GM23338 (cell line): ENCODE data around the gene MAP2K2. TPM values are rescaled to one million over a fixed set of nuclear protein-coding genes. Genes with fewer than 3 reads are reported as not detected.
A peak's percentile ranks its signal among the peaks of the same experiment; 100 is the strongest.

Experiments
- ATAC-seq: fragments of 200-7000 bp; cut with Tn5 transposase; 3 replicates; pipeline ENCODE4 v1.9.1; 2020
- DNase-seq: peaks from one replicate; pipeline ENCODE4 v3.0.0-alpha.2; 2015; ENCODE audit warnings: low spot score
- H2AFZ ChIP-seq: fragments of 200-600 bp; sonication (generic); 2 replicates; pipeline ENCODE4 v1.8.0; 2016; ENCODE audit warnings: antibody characterized with exemption, mild to moderate bottlenecking, moderate library complexity
- H3F3A ChIP-seq: fragments of 200-600 bp; sonication (generic); replicated peaks from 2 replicates; pipeline ENCODE4 v1.8.0; 2017; ENCODE audit warnings: antibody characterized with exemption, mixed run types, low read depth
- H3K27ac ChIP-seq: fragments of 200-600 bp; sonication (generic); 2 replicates; pipeline ENCODE4 v1.6.1; 2016; ENCODE audit warnings: low read depth
- H3K27me3 ChIP-seq: fragments of 200-600 bp; sonication (generic); 2 replicates; pipeline ENCODE4 v1.8.0; 2016; ENCODE audit warnings: mild to moderate bottlenecking, mixed run types, moderate library complexity; ENCODE audit not compliant: insufficient read depth
- H3K36me3 ChIP-seq: fragments of 200-600 bp; sonication (generic); 2 replicates; pipeline ENCODE4 v1.8.0; 2016; ENCODE audit warnings: mild to moderate bottlenecking; ENCODE audit not compliant: insufficient read depth
- H3K4me1 ChIP-seq: fragments of 200-600 bp; sonication (generic); 2 replicates; pipeline ENCODE4 v1.8.0; 2016; ENCODE audit warnings: mild to moderate bottlenecking, moderate library complexity; ENCODE audit not compliant: insufficient read depth
- H3K4me2 ChIP-seq: fragments of 200-600 bp; sonication (generic); 2 replicates; pipeline ENCODE4 v1.7.1; 2017; ENCODE audit warnings: mixed run types
- H3K4me3 ChIP-seq: fragments of 200-600 bp; sonication (generic); 2 replicates; pipeline ENCODE4 v1.6.1; 2016; ENCODE audit warnings: mixed run types
- H3K79me2 ChIP-seq: fragments of 200-600 bp; sonication (generic); replicated peaks from 2 replicates; pipeline ENCODE4 v1.8.0; 2017; ENCODE audit warnings: mild to moderate bottlenecking; ENCODE audit not compliant: insufficient read depth
- H3K9me2 ChIP-seq: fragments of 200-600 bp; sonication (generic); 2 replicates; pipeline ENCODE4 v1.8.0; 2017; ENCODE audit not compliant: insufficient read depth
- H4K20me1 ChIP-seq: fragments of 200-600 bp; sonication (generic); replicated peaks from 2 replicates; pipeline ENCODE4 v1.8.0; 2017; ENCODE audit warnings: mild to moderate bottlenecking; ENCODE audit not compliant: insufficient read depth
- H3K27ac Mint-ChIP-seq: 2 replicates; pipeline ENCODE4 v1.8.0; 2020; ENCODE audit warnings: inconsistent platforms, mild to moderate bottlenecking, moderate library complexity, mixed read lengths
- H3K27me3 Mint-ChIP-seq: 3 replicates; pipeline ENCODE4 v1.8.0; 2022; ENCODE audit warnings: low read depth, mild to moderate bottlenecking, moderate library complexity, mixed read lengths, inconsistent platforms; ENCODE audit not compliant: insufficient read depth, poor library complexity
- H3K36me3 Mint-ChIP-seq: 3 replicates; pipeline ENCODE4 v1.8.0; 2021; ENCODE audit warnings: low read depth, mild to moderate bottlenecking, inconsistent platforms, moderate library complexity, mixed read lengths
- H3K4me1 Mint-ChIP-seq: 3 replicates; pipeline ENCODE4 v1.8.0; 2020; ENCODE audit warnings: mild to moderate bottlenecking, inconsistent platforms, mixed read lengths
- H3K4me3 Mint-ChIP-seq: 3 replicates; pipeline ENCODE4 v1.8.0; 2021; ENCODE audit warnings: moderate library complexity, mild to moderate bottlenecking, inconsistent platforms, mixed read lengths
- H3K9me3 Mint-ChIP-seq: 3 replicates; pipeline ENCODE4 v1.8.0; 2020; ENCODE audit warnings: moderate library complexity, mild to moderate bottlenecking, inconsistent platforms, mixed read lengths
- CREB1 ChIP-seq: fragments of 250-450 bp; sonication (Bioruptor Pico); IDR thresholded peaks from 2 replicates; pipeline ENCODE4 v1.5.0; 2020; ENCODE audit warnings: low read depth, mild to moderate bottlenecking, moderate library complexity
- CTCF ChIP-seq, 2 experiments: fragments of 200-600 bp in 1 of 2; sonication (generic) in 1 of 2; conservative IDR thresholded peaks; 2 replicates each; pipeline versions ENCODE4 v1.5.1 to v1.6.1; 2016 to 2017; ENCODE audit warnings: antibody characterized with exemption in 2 of 2, low read depth in 2 of 2, mild to moderate bottlenecking in 2 of 2, moderate library complexity in 1 of 2
- ETS1 ChIP-seq: IDR thresholded peaks from 2 replicates; pipeline ENCODE4 v1.6.1; 2016; ENCODE audit warnings: antibody characterized with exemption
- EZH2 ChIP-seq: fragments of 200-600 bp; sonication (generic); IDR thresholded peaks from one replicate; pipeline ENCODE4 v1.8.0; 2017; ENCODE audit warnings: antibody characterized with exemption, mild to moderate bottlenecking, low read depth; ENCODE audit not compliant: unreplicated experiment
- EZH2phosphoT487 ChIP-seq: fragments of 200-600 bp; sonication (generic); IDR thresholded peaks from one replicate; pipeline ENCODE4 v1.8.1; 2018; ENCODE audit warnings: antibody characterized with exemption; ENCODE audit not compliant: unreplicated experiment
- JUNB ChIP-seq: IDR thresholded peaks from one replicate; pipeline ENCODE4 v1.6.1; 2016; ENCODE audit warnings: antibody characterized with exemption; ENCODE audit not compliant: unreplicated experiment
- NANOG ChIP-seq: IDR thresholded peaks from 2 replicates; pipeline ENCODE4 v1.6.1; 2016; ENCODE audit warnings: antibody characterized with exemption, borderline replicate concordance
- POLR2AphosphoS5 ChIP-seq: IDR thresholded peaks from 2 replicates; pipeline ENCODE4 v1.6.1; 2016; ENCODE audit warnings: antibody characterized with exemption, low read depth
- REST ChIP-seq: IDR thresholded peaks from one replicate; pipeline ENCODE4 v1.6.1; 2018; ENCODE audit warnings: antibody characterized with exemption; ENCODE audit not compliant: unreplicated experiment
- STAT1 ChIP-seq: IDR thresholded peaks from one replicate; pipeline ENCODE4 v1.6.1; 2016; ENCODE audit warnings: antibody characterized with exemption; ENCODE audit not compliant: unreplicated experiment
- ZNF114 ChIP-seq: fragments of 250-450 bp; sonication (Bioruptor Pico); IDR thresholded peaks from 2 replicates; pipeline ENCODE4 v1.5.0; 2020; ENCODE audit warnings: mild to moderate bottlenecking, moderate library complexity
- ZNF331 ChIP-seq: fragments of 250-450 bp; sonication (Bioruptor Pico); IDR thresholded peaks from 2 replicates; pipeline ENCODE4 v1.5.0; 2020; ENCODE audit warnings: low read depth, mild to moderate bottlenecking, moderate library complexity
- ZNF462 ChIP-seq: fragments of 250-450 bp; sonication (Bioruptor Pico); IDR thresholded peaks from 2 replicates; pipeline ENCODE4 v1.5.0; 2020; ENCODE audit warnings: mild to moderate bottlenecking, moderate library complexity
- polyA plus RNA-seq: library from polyadenylated mRNA; unstranded; fragments of >200 nt; fragmentation: Nextera tagmentation; extraction: Ambion mirVana; gene quantifications from 2 replicates; pipeline ENCODE4 v1.2.1, GENCODE V29; 2016
- total RNA-seq: library from RNA; depleted of rRNA; stranded (reverse); fragments of >200 nt; shearing (Covaris generic); gene quantifications from 2 replicates; pipeline ENCODE4 v1.2.3, GENCODE V29; 2014

The MAP2K2 gene
- total and polyA plus RNA-seq, 2 experiments from 2014 or later = 99.7 to 151 TPM

- TF ChIP-seq CTCF (conservative IDR thresholded peaks at IDR 0.05; ENCODE audit: low read depth in 2 of 2) (no peak), EZH2phosphoT487 (no peak), JUNB (no peak), ZNF331 (no peak), CREB1 (CRISPR knock-in tag) (no peak), ZNF462 (no peak), EZH2 (no peak), NANOG (no peak), STAT1 (no peak), REST (no peak), ZNF114 (CRISPR knock-in tag) (no peak), ETS1 (no peak), POLR2AphosphoS5 (no peak)
- Histone ChIP-seq H3K27ac (no peak overlapping the region), H3K36me3 (no peaks in the 10 kb centered on the region), H3K4me3 (no peak overlapping the region), H3K27me3 (peaks cover 30% of the 10 kb centered on the region), H3K4me1 (peaks cover 7% of the 10 kb centered on the region), H3K4me2 (no peak overlapping the region), H3F3A (peaks cover 9% of the 10 kb centered on the region), H3K79me2 (peaks cover 6% of the 10 kb centered on the region), H3K9me2 (no peaks in the 10 kb centered on the region), H4K20me1 (no peaks in the 10 kb centered on the region; the same call in 1 of the 2 replicates), H2AFZ (no peak overlapping the region)
- Mint-ChIP-seq H3K27me3 (peaks cover 22% of the 10 kb centered on the region), H3K4me1 (peaks cover 7% of the 10 kb centered on the region; the same call in 2 of the 3 replicates), H3K9me3 (no peaks in the 10 kb centered on the region; the same call in 2 of the 3 replicates), H3K4me3 (no peak overlapping the region), H3K36me3 (no peaks in the 10 kb centered on the region), H3K27ac (no peak overlapping the region)
- DNase-seq (peak; percentile 52), ATAC-seq (no peak)
These were observed 54.5 kb downstream of the MAP2K2 start for GRCh38 chr19:4069331-4069959.
